GM21576 (cell line): ENCODE data around the gene SDC1.

Source experiments
- ATAC-seq: cut with Tn5 transposase; IDR thresholded peaks from one replicate; pipeline ENCODE4 v1.9.1; 2021; ENCODE audit warnings: mild to moderate bottlenecking, moderate library complexity; ENCODE audit not compliant: unreplicated experiment

SDC1 gene

GRCh38 chr2:20229322-20230113, 4.6 kb upstream of the SDC1 start:
- ATAC-seq, result no peak

- ATAC-seq, result no peak
Observed at GRCh38 chr2:20227894-20228505, 3.1 kb upstream of the SDC1 start.

- no peak for ATAC-seq
Observed at GRCh38 chr2:20226152-20226545, 1.2 kb upstream of the SDC1 start.

GRCh38 chr2:20225294-20226151, 593 bp upstream of the SDC1 start:
- peak; percentile 52 for ATAC-seq

GRCh38 chr2:20224164-20224715, 690 bp downstream of the SDC1 start:
- ATAC-seq, result peak; percentile 28

- peak; percentile 17 for ATAC-seq
Observed at GRCh38 chr2:20223407-20224163, 1.3 kb downstream of the SDC1 start.

GRCh38 chr2:20222769-20223406, 2.0 kb downstream of the SDC1 start:
- no peak for ATAC-seq

GRCh38 chr2:20222014-20222768, 2.7 kb downstream of the SDC1 start:
- no peak for ATAC-seq

GRCh38 chr2:20221555-20221973, 3.4 kb downstream of the SDC1 start:
- no peak for ATAC-seq

- ATAC-seq, result no peak
Observed at GRCh38 chr2:20220806-20221554, 4.0 kb downstream of the SDC1 start.

- ATAC-seq, result no peak
Observed at GRCh38 chr2:20219763-20220380, 5.1 kb downstream of the SDC1 start.

GRCh38 chr2:20218331-20219320, 6.3 kb downstream of the SDC1 start:
- no peak for ATAC-seq

- no peak for ATAC-seq
Observed at GRCh38 chr2:20217041-20217970, 7.6 kb downstream of the SDC1 start.

GRCh38 chr2:20216130-20217025, 8.6 kb downstream of the SDC1 start:
- ATAC-seq, result no peak
